HEK293T (cell line): ENCODE data around the gene ZNF202.

Experiments used
- ELF4 ChIP-seq: fragments of 450-650 bp; IDR thresholded peaks from 2 replicates; pipeline ENCODE4 v1.6.1; 2017; ENCODE audit warnings: antibody characterized with exemption
- LEF1 ChIP-seq: fragments of 450-650 bp; IDR thresholded peaks from 2 replicates; pipeline ENCODE4 v1.6.1; 2017; ENCODE audit warnings: mild to moderate bottlenecking, borderline replicate concordance
- SP1 ChIP-seq: fragments of 450-650 bp; IDR thresholded peaks from 2 replicates; pipeline ENCODE4 v1.6.1; 2017

GRCh38 chr11:123773026-123773425 is 31.6 kb upstream of the ZNF202 start:
- no peak for TF ChIP-seq SP1
- TF ChIP-seq ELF4: no peak
- no peak for TF ChIP-seq LEF1
